Measurements from ENCODE around the gene SLC50A1. TPM values are rescaled to one million over a fixed set of nuclear protein-coding genes. Genes with fewer than 3 reads are reported as not detected.
"Not testable (repeated sequence)": the region's sequence is repeated elsewhere in the genome, so short reads cannot be mapped to it uniquely, and the experiment has no call there.

The SLC50A1 gene
- total RNA-seq, 3 donors from 2014 or later = 38.7 to 95.8 (median 66.4) TPM

DNA sequence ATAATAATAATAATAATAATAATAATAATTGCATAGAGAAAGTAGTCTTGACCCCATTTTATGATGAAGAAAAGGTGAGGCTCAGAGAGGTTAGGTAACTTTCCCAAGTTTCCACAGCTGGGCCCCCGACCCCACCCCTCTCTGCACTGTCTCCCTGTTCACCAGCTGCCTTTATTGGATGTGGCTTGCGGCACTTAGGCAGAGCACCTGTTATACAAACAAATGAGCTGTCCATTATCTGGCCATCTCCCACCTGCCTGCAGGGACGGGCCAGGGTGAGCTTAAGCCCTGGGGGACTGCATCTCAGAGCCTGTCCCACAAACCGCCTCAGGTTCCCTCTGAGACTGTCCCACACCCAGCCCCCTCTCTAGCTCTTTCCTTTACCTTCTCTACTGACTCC, 18.0 kb upstream of the SLC50A1 start:
- TF ChIP-seq, protein P1, sequence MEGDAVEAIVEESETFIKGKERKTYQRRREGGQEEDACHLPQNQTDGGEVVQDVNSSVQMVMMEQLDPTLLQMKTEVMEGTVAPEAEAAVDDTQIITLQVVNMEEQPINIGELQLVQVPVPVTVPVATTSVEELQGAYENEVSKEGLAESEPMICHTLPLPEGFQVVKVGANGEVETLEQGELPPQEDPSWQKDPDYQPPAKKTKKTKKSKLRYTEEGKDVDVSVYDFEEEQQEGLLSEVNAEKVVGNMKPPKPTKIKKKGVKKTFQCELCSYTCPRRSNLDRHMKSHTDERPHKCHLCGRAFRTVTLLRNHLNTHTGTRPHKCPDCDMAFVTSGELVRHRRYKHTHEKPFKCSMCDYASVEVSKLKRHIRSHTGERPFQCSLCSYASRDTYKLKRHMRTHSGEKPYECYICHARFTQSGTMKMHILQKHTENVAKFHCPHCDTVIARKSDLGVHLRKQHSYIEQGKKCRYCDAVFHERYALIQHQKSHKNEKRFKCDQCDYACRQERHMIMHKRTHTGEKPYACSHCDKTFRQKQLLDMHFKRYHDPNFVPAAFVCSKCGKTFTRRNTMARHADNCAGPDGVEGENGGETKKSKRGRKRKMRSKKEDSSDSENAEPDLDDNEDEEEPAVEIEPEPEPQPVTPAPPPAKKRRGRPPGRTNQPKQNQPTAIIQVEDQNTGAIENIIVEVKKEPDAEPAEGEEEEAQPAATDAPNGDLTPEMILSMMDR (IDR thresholded peaks at IDR 0.05) = no peak
- Histone ChIP-seq H3K9me3 (no peaks in the 10 kb centered on the region), H3K4me3 (no peak overlapping the region), H3K36me3 (ENCODE audit: low read depth) (no peaks in the 10 kb centered on the region), H3K4me1 (ENCODE audit: low read depth) (peaks cover 21% of the 10 kb centered on the region)
- ATAC-seq = peak; percentile 72
- peak in 1 of 3 donors; percentile 44 for DNase-seq
- intact Hi-C loops (cut with DNase I, micrococcal nuclease) = loop anchor here in 1 of 2 donors (10.0 kb wide), 1 partner anchor 47 kb away; no protein-coding TSS in a partner anchor

DNA sequence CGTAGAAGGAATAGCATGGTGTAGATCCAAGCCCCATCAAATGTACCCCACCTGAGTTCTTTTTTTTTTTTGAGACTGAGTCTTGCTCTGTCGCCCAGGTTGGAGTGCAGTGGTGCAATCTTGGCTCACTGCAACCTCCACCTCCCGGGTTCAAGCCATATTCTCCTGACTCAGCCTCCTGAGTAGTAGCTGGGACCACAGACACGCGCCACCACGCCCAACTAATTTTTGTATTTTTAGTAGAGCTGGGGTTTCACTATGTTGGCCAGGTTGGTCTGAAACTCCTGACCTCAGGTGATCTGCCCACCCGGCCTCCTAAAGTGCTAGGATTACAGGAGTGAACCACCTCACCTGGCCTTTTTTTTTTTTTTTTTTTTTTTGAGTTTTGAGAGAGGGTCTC, 17.6 kb upstream of the SLC50A1 start:
- H3K4me3 ChIP-seq; ATAC-seq; H3K36me3 ChIP-seq (ENCODE audit: low read depth); H3K9me3 ChIP-seq: not testable (repeated sequence)
- intact Hi-C loops (cut with DNase I, micrococcal nuclease) = loop anchor here in 1 of 2 donors (10.0 kb wide), 1 partner anchor 47 kb away; no protein-coding TSS in a partner anchor
- DNase-seq = peak in 1 of 3 donors; percentile 18
- peaks cover 21% of the 10 kb centered on the region for H3K4me1 ChIP-seq (ENCODE audit: low read depth)

DNA sequence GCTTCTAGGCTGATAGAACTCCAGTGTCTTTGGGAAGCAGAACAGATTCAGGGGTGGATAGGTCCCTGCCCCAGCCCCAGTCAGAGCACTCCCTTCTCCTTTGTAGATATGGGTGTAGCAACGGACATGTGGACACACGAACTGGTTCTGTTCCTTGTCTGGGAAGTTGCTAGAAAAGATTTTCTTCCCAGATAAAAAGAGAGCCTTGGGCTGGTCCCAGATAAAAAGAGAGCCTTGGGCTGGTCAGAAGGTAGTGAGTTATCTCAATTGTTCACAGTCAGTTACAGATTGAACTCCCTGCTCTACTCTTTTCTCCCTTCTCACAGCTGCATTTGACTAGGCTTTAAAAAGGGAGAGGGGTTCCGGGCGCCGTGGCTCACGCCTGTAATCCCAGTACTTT, 15.4 kb upstream of the SLC50A1 start:
- TF ChIP-seq, protein P1 (IDR thresholded peaks at IDR 0.05) = no peak
- Histone ChIP-seq H3K4me3 (no peak overlapping the region), H3K36me3 (ENCODE audit: low read depth) (no peaks in the 10 kb centered on the region), H3K9me3 (no peaks in the 10 kb centered on the region), H3K4me1 (ENCODE audit: low read depth) (peaks cover 36% of the 10 kb centered on the region)
- intact Hi-C loops (cut with DNase I, micrococcal nuclease) = no loop called here
- ATAC-seq (peak; percentile 35), DNase-seq (peak in 1 of 3 donors; percentile 34)

DNA sequence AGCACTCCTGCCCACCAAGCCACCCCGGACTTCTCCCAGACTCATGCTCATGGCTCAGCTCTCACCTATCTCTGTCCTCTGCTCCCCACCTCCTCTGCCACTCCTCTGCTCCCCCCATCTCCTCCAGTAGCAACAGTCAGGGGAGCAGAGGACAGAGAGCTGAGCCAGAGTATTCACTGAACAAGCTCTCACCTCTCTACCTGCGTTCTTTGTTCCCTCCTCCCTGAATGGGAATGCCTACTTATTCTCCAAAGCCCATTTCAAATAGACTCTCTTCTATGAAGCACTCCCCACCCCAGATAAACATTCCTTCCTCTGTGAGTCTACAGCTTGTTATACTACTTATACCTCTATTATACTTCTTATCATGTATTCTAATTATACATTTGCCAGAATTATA, 14.4 kb upstream of the SLC50A1 start:
- ATAC-seq (no peak), DNase-seq (no peak)
- TF ChIP-seq, protein P1 (IDR thresholded peaks at IDR 0.05) = no peak
- Histone ChIP-seq H3K9me3 (no peaks in the 10 kb centered on the region), H3K36me3 (ENCODE audit: low read depth) (no peaks in the 10 kb centered on the region), H3K4me1 (ENCODE audit: low read depth) (peaks cover 39% of the 10 kb centered on the region), H3K4me3 (no peak overlapping the region)
- intact Hi-C loops (cut with DNase I, micrococcal nuclease) = no loop called here

DNA sequence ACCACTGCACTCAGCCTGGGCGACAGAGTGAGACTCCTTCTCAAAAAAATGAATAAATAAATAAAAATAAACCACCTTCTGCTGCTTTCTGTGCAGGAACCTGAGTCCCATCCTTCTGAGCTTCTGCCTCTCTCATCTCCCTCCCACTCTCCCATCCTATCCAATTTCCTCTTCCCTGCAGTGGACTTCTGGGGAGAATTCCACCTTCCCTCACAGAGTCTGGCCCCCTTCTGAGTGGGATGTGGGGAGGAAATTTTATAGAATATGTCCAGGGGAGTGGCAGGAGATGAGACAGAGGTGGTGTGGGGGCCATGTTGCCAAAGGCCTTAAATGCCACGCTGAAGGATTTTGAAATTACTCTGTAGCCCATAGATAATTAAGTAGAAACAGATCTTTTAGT, 13.3 kb upstream of the SLC50A1 start:
- intact Hi-C loops (cut with DNase I, micrococcal nuclease) = no loop called here
- H3K4me3 ChIP-seq = no peak overlapping the region
- ATAC-seq (no peak), DNase-seq (no peak)
- TF ChIP-seq, protein P1 (IDR thresholded peaks at IDR 0.05) = no peak
- H3K9me3 ChIP-seq = no peaks in the 10 kb centered on the region
- no peaks in the 10 kb centered on the region for H3K36me3 ChIP-seq (ENCODE audit: low read depth)
- H3K4me1 ChIP-seq (ENCODE audit: low read depth) = peaks cover 39% of the 10 kb centered on the region

DNA sequence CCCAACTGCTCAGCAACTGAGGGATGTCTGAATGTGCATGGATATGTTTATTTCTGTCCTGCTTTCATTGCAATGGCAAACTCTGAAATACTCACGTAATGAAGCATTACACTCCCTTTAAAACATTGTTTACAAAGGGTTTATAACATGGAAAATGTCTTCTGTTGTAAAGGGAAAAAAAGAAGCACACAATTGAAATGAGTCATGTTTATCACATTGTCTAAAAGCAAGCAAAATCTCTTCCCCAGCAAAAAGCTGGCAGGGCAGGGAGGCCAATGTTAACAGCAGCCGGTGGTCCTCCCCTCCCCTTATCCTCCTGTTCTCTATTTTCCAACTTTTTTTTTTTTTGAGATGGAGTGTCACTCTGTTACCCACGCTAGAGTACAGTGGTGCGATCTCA, 11.9 kb upstream of the SLC50A1 start:
- DNase-seq (peak in 2 of 3 donors; percentile 34 to 42), ATAC-seq (peak; percentile 5)
- TF ChIP-seq, protein P1 (IDR thresholded peaks at IDR 0.05) = no peak

More for the DNA sequence above, 11.9 kb upstream of the SLC50A1 start:
- intact Hi-C loops (cut with DNase I, micrococcal nuclease) = no loop called here
- H3K4me1 ChIP-seq (ENCODE audit: low read depth) = peaks cover 27% of the 10 kb centered on the region
- H3K4me3 ChIP-seq = no peak overlapping the region
- no peaks in the 10 kb centered on the region for H3K36me3 ChIP-seq (ENCODE audit: low read depth)
- no peaks in the 10 kb centered on the region for H3K9me3 ChIP-seq
